GM19455 (cell line): Measurements from ENCODE around the gene FBXO34.
"Not testable (repeated sequence)": the region's sequence is repeated elsewhere in the genome, so short reads cannot be mapped to it uniquely, and the experiment has no call there.

ENCODE experiments used
- ATAC-seq: cut with Tn5 transposase; IDR thresholded peaks from one replicate; pipeline ENCODE4 v1.9.1; 2021; ENCODE audit not compliant: unreplicated experiment

The FBXO34 gene

GRCh38 chr14:55374771-55375170, 103.5 kb downstream of the FBXO34 start:
- no peak for ATAC-seq

- ATAC-seq = no peak
Observed at GRCh38 chr14:55377236-55377635, 106.0 kb downstream of the FBXO34 start.

GRCh38 chr14:55381040-55381439, 109.8 kb downstream of the FBXO34 start:
- ATAC-seq = no peak

- no peak for ATAC-seq
Observed at GRCh38 chr14:55381561-55381960, 110.3 kb downstream of the FBXO34 start.

GRCh38 chr14:55382483-55382882, 111.3 kb downstream of the FBXO34 start:
- no peak for ATAC-seq

GRCh38 chr14:55383056-55383466, 111.8 kb downstream of the FBXO34 start:
- not testable (repeated sequence) for ATAC-seq

- no peak for ATAC-seq
Observed at GRCh38 chr14:55383541-55384140, 112.4 kb downstream of the FBXO34 start.

- ATAC-seq = no peak
Observed at GRCh38 chr14:55384536-55384935, 113.3 kb downstream of the FBXO34 start.

GRCh38 chr14:55386037-55386808, 115.0 kb downstream of the FBXO34 start:
- no peak for ATAC-seq

GRCh38 chr14:55387121-55387520, 115.9 kb downstream of the FBXO34 start:
- ATAC-seq = no peak

GRCh38 chr14:55388160-55388559, 116.9 kb downstream of the FBXO34 start:
- no peak for ATAC-seq

GRCh38 chr14:55389330-55389729, 118.1 kb downstream of the FBXO34 start:
- ATAC-seq = no peak

GRCh38 chr14:55398679-55399078, 127.5 kb downstream of the FBXO34 start:
- ATAC-seq = no peak

- no peak for ATAC-seq
Observed at GRCh38 chr14:55399183-55399582, 128.0 kb downstream of the FBXO34 start.

GRCh38 chr14:55399852-55400251, 128.6 kb downstream of the FBXO34 start:
- ATAC-seq = no peak

GRCh38 chr14:55401751-55402150, 130.5 kb downstream of the FBXO34 start:
- ATAC-seq = no peak
